Duodenal mucosa (tissue), 2 donors: ENCODE measurements around the gene SLC7A6.
A peak's percentile ranks its signal among the peaks of the same experiment; 100 is the strongest.

Experiments
- H3K27ac ChIP-seq: one replicate; pipeline ENCODE4 v1.7.0; 2013; ENCODE audit warnings: low read depth, low read length
- H3K27me3 ChIP-seq, 2 donors: one replicate each; pipeline ENCODE4 v1.7.0; 2013; ENCODE audit warnings: low read length in 2 of 2, control low read depth in 1 of 2; ENCODE audit not compliant: insufficient read depth in 2 of 2, control insufficient read depth in 1 of 2
- H3K36me3 ChIP-seq, 2 donors: one replicate each; pipeline ENCODE4 v1.7.0; 2013; ENCODE audit warnings: low read length in 2 of 2, control low read depth in 1 of 2; ENCODE audit not compliant: insufficient read depth in 2 of 2, control insufficient read depth in 1 of 2
- H3K4me1 ChIP-seq, 2 donors: one replicate each; pipeline ENCODE4 v1.7.0; 2013; ENCODE audit warnings: low read length in 2 of 2, control low read depth in 1 of 2; ENCODE audit not compliant: insufficient read depth in 2 of 2, control insufficient read depth in 1 of 2
- H3K4me3 ChIP-seq, 2 donors: one replicate each; pipeline ENCODE4 v1.7.0; 2013; ENCODE audit warnings: low read length in 2 of 2, low read depth in 1 of 2
- H3K9ac ChIP-seq, 2 donors: one replicate each; pipeline ENCODE4 v1.7.0; 2013; ENCODE audit warnings: low read length in 2 of 2, low read depth in 1 of 2
- H3K9me3 ChIP-seq, 2 donors: one replicate each; pipeline ENCODE4 v1.7.0; 2013; ENCODE audit warnings: low read length in 2 of 2, control low read depth in 1 of 2; ENCODE audit not compliant: control insufficient read depth in 1 of 2

The SLC7A6 gene

DNA sequence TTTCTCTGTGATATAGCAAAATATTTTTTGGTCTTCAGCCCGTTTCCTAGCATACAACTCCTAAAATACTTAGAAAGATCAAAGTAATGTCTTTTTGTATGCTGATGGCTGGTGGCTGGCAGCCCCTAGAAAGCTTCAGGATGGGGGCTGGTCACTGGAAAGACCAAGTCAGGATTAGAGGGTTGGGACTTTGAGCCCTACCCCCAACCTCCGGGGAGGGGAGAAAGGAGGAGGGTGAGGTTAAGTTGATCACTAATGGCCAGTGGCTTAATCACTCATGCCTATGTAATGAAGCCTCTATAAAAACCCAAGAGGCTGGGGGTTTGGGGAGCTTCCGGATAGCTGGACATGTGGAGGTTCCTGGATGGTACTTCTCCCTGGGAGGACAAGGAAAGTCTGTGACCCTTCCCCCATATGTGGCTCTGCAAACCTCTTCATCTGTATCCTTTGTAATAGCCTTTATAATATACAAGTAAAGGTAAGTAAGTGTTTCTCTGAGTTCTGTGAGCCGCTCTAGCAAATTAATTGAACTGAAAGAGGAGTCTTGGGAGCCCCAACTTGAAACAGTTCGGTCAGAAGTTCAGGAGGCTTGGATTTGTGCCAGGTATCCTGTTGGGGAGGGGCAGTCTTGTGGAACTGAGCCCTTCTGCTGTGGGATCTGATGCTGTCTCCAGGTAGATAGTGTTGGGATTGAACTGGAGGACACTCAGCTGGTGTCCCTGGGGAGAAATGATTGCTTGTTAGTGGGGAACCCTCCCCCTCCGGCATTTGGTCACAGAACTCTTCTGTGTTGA is 3.5 kb downstream of the SLC7A6 start:
- Histone ChIP-seq H3K27me3 (no peaks in the 10 kb centered on the region), H3K4me3 (no peak overlapping the region), H3K27ac (no peak overlapping the region), H3K4me1 (peaks cover 30 to 46% of the 10 kb centered on the region in 2 donors), H3K36me3 (peaks cover 0 to 3% of the 10 kb centered on the region in 2 donors), H3K9ac (no peak overlapping the region), H3K9me3 (no peaks in the 10 kb centered on the region)

DNA sequence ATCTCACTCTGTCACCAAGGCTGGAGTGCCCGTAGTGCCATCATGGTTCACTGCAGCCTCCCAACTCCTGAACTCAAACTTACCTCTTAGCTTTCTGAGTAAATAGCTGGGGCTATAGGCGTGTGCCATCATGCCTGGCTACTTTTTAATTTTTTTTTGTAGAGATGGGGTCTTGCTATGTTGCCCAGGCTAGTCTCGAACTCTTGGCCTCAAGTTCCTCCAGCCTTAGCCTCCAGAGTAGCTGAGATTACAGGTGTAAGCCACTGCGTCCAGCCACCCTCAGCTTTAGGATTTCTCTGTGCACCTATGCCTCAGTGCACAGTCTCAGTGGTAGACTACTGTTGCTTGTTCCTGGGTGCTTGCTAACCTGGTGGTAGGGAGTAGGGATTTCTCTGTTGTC is 5.5 kb downstream of the SLC7A6 start:
- Histone ChIP-seq H3K4me1 (peaks cover 29 to 44% of the 10 kb centered on the region in 2 donors), H3K4me3 (no peak overlapping the region), H3K36me3 (peaks cover 6 to 16% of the 10 kb centered on the region in 2 donors), H3K27ac (no peak overlapping the region), H3K9ac (no peak overlapping the region), H3K9me3 (no peaks in the 10 kb centered on the region), H3K27me3 (no peaks in the 10 kb centered on the region)

DNA sequence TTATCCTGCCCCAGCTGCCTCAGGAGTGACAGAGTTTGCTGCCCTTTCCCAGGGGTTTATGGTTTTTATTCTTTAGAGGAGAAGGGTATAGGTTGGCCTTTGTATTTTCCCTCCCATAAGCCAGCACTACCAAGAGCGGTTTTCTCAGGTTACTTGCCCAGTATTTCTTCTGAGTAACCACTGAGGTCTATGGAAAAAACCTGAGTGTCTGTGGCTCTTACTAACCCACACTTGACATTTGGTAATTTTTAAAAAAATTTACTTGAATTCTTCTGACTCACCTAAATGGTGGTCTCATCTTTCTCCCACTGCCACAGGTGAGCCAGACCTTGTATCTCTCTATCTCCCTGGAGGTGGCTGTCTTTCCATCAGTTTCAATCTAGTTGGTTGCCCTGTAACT is 6.0 kb downstream of the SLC7A6 start:
- Histone ChIP-seq H3K27ac (no peak overlapping the region), H3K4me1 (peaks cover 24 to 41% of the 10 kb centered on the region in 2 donors), H3K4me3 (no peak overlapping the region), H3K9me3 (no peaks in the 10 kb centered on the region), H3K9ac (no peak overlapping the region), H3K36me3 (peaks cover 6 to 19% of the 10 kb centered on the region in 2 donors), H3K27me3 (no peaks in the 10 kb centered on the region)

DNA sequence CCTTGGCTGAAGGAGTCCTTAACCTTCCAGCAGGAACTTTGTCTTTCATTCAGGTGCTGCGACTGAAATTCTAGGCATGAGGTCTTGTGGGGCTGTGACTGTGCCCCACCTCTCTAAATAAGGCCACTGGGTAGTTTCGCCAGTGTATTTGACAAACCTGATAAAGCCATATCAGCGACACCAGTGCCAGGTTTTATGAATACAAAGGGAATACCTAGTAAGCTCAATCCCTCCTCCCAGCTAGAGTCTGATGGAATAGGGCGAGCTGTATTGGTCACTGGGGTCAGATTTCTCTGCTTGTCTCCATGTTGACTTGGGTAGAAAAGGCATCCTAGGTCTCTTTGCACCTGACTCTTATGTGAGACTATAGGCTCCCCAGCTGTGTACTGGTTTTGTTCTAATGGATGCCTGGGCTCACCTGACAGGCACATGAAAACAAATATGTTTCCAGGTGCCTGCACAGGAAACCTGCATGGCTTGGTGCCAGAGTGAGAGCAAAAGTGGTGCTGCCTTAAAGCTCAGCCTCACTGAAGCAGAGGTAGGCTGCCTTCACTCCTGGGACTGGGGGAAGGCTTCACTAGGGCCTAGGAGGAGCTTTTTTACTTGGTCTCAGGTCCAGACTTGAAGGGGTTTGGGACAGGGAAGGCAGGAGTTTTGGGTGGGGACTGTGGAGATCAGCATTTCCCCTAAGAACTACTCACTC is 8.3 kb downstream of the SLC7A6 start:
- H3K4me1 ChIP-seq = peaks cover 19 to 34% of the 10 kb centered on the region in 2 donors
- H3K9ac ChIP-seq = peak overlapping the region in 1 of 2 donors; percentile 5
- peaks cover 6 to 19% of the 10 kb centered on the region in 2 donors for H3K36me3 ChIP-seq

DNA sequence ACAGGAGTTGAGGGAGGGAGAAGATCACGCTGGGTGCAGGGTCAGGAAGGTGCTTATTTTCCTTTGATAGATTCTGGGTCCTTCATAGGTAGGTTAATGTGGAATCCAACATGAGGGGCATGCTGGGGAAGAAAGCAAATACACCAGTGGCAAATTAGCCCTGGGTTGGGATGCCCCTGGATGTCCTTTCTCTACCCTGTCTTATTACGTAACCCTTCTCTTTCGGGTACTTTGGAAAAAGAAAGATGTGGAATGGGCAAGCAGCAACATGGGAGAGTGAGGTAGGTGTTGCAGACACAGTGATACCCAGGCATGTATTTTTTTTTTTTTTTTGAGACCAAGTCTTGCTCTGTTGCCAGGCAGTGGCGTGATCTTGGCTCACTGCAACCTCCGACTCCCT is 9.1 kb downstream of the SLC7A6 start:
- H3K27me3 ChIP-seq = no peaks in the 10 kb centered on the region
- H3K4me1 ChIP-seq = peaks cover 13 to 27% of the 10 kb centered on the region in 2 donors
- H3K36me3 ChIP-seq = peaks cover 6 to 19% of the 10 kb centered on the region in 2 donors
- peak overlapping the region in 1 of 2 donors; percentile 10 for H3K9ac ChIP-seq
- H3K27ac ChIP-seq = no peak overlapping the region
- no peaks in the 10 kb centered on the region for H3K9me3 ChIP-seq
- H3K4me3 ChIP-seq = no peak overlapping the region

More for the DNA sequence above, 8.3 kb downstream of the SLC7A6 start:
- Histone ChIP-seq H3K4me3 (no peak overlapping the region), H3K9me3 (no peaks in the 10 kb centered on the region), H3K27me3 (no peaks in the 10 kb centered on the region), H3K27ac (no peak overlapping the region)

GRCh38 chr16:68273896-68274295 is 9.6 kb downstream of the SLC7A6 start:
- H3K9ac ChIP-seq = no peak overlapping the region
- H3K4me3 ChIP-seq = no peak overlapping the region
- H3K9me3 ChIP-seq = no peaks in the 10 kb centered on the region
- no peak overlapping the region for H3K27ac ChIP-seq
- H3K27me3 ChIP-seq = no peaks in the 10 kb centered on the region
- H3K36me3 ChIP-seq = peaks cover 6 to 19% of the 10 kb centered on the region in 2 donors
- peaks cover 13 to 27% of the 10 kb centered on the region in 2 donors for H3K4me1 ChIP-seq

GRCh38 chr16:68274441-68274840 is 10.1 kb downstream of the SLC7A6 start:
- H3K27me3 ChIP-seq = no peaks in the 10 kb centered on the region
- no peak overlapping the region for H3K27ac ChIP-seq
- no peak overlapping the region for H3K9ac ChIP-seq
- no peaks in the 10 kb centered on the region for H3K9me3 ChIP-seq
- peaks cover 13 to 23% of the 10 kb centered on the region in 2 donors for H3K4me1 ChIP-seq
- H3K4me3 ChIP-seq = no peak overlapping the region
- H3K36me3 ChIP-seq = peaks cover 6 to 19% of the 10 kb centered on the region in 2 donors

GRCh38 chr16:68275611-68276191 is 11.4 kb downstream of the SLC7A6 start:
- Histone ChIP-seq H3K9me3 (no peaks in the 10 kb centered on the region), H3K4me1 (peaks cover 13 to 22% of the 10 kb centered on the region in 2 donors), H3K27me3 (no peaks in the 10 kb centered on the region), H3K36me3 (peaks cover 6 to 22% of the 10 kb centered on the region in 2 donors), H3K9ac (no peak overlapping the region), H3K27ac (no peak overlapping the region), H3K4me3 (no peak overlapping the region)

DNA sequence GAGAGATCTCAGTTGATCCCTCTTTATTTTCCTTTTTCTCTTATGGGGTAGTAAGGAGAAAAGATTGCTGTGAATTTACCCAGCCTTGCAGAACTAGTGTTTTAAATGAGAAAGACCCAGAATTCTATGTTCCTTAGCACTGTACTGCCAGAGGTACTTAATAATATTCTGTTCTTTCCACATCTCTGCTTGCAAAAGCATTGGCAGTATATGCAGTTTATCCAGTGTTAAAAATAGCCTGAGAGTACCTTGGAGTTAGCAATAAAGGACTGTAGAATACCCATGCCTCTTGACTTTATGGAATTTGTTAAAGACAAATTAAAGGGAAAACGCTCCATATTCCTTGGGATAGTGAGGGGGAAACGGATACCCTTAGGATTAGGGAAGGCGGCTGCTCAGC is 11.9 kb downstream of the SLC7A6 start:
- no peak overlapping the region for H3K27ac ChIP-seq
- H3K9ac ChIP-seq = no peak overlapping the region
- H3K4me3 ChIP-seq = no peak overlapping the region

More for the DNA sequence above, 11.9 kb downstream of the SLC7A6 start:
- peaks cover 6 to 23% of the 10 kb centered on the region in 2 donors for H3K36me3 ChIP-seq
- H3K4me1 ChIP-seq = peaks cover 13 to 22% of the 10 kb centered on the region in 2 donors
- no peaks in the 10 kb centered on the region for H3K9me3 ChIP-seq
- no peaks in the 10 kb centered on the region for H3K27me3 ChIP-seq
